Aorta (tissue), 5 donors: ENCODE measurements around the gene LRMDA. TPM values are rescaled to one million over a fixed set of nuclear protein-coding genes. Genes with fewer than 3 reads are reported as not detected.

Source experiments
- ATAC-seq: fragments of 200-7000 bp; cut with Tn5 transposase; one replicate; pipeline ENCODE4 v1.9.1; 2022; ENCODE audit warnings: moderate library complexity; ENCODE audit not compliant: low FRiP score
- DNase-seq, 2 donors: peaks; one replicate each; pipeline ENCODE4 v3.0.0-alpha.2; 2020
- H3K27ac ChIP-seq, 2 donors: one replicate each; pipeline ENCODE4 v1.5.1; 2013; ENCODE audit warnings: low read length in 2 of 2, mild to moderate bottlenecking in 2 of 2, moderate library complexity in 2 of 2, control low read depth in 1 of 2, inconsistent platforms in 1 of 2, low read depth in 1 of 2
- H3K27me3 ChIP-seq, 2 donors: one replicate each; pipeline ENCODE4 v1.6.1; 2013; ENCODE audit warnings: control low read depth in 1 of 2, low read length in 1 of 2, mild to moderate bottlenecking in 1 of 2, moderate library complexity in 1 of 2; ENCODE audit not compliant: insufficient read depth in 2 of 2, control insufficient read depth in 1 of 2
- H3K36me3 ChIP-seq, 2 donors: one replicate each; pipeline ENCODE4 v1.6.1; 2013; ENCODE audit warnings: control low read depth in 1 of 2, low read length in 1 of 2, mild to moderate bottlenecking in 1 of 2; ENCODE audit not compliant: insufficient read depth in 2 of 2, control insufficient read depth in 1 of 2
- H3K4me1 ChIP-seq, 2 donors: one replicate each; pipeline ENCODE4 v1.6.1; 2013; ENCODE audit warnings: low read length in 2 of 2, control low read depth in 1 of 2, mild to moderate bottlenecking in 1 of 2, moderate library complexity in 1 of 2; ENCODE audit not compliant: insufficient read depth in 2 of 2, control insufficient read depth in 1 of 2
- H3K4me3 ChIP-seq, 2 donors: one replicate each; pipeline ENCODE4 v1.5.1; 2013; ENCODE audit warnings: low read length in 2 of 2, control low read depth in 1 of 2, mild to moderate bottlenecking in 1 of 2
- H3K9me3 ChIP-seq: one replicate; pipeline ENCODE4 v1.6.1; 2013; ENCODE audit warnings: mild to moderate bottlenecking, low read length; ENCODE audit not compliant: control insufficient read depth
- WGBS, 2 donors: extraction: QIAGEN DNeasy Blood & Tissue Kit; methylation state at CpG; one replicate each; pipeline ENCODE4 v1.1.7; 2013; 5-methylcytosine and 5-hydroxymethylcytosine counted together
- intact Hi-C, 2 donors: fragments of 100-400 bp; cut with DNase I; formaldehyde crosslinking; loops; one replicate each; pipeline versions ENCODE4 v1.14.2 to v1.15.0; 2022
- polyA plus RNA-seq, 2 donors: library from polyadenylated mRNA; stranded (reverse); fragments of 200-250 nt; gene quantifications; one replicate each; pipeline ENCODE4 v1.2.3, GENCODE V29; 2013
- total RNA-seq, 2 donors: library from RNA; stranded (reverse); fragmentation: NEBNext Ultra II Directional; extraction: Animal tissue kit (Norgen Biotek cat#: 25700); gene quantifications; one replicate each; pipeline ENCODE4 v1.2.1, GENCODE V29; 2021
- donor health status: healthy with polysubstance abuse.
- donor health status: Bipolar disorder and iron deficiency.
- donor health status: DM: no; HTN: no; CAD: no.
- donor health status: DM: no; HTN: no; CAD: no.
- donor health status: DM: yes; HTN: yes; CAD: no.

LRMDA gene
- total and polyA plus RNA-seq, 4 donors = 7.4 to 25.7 (median 14.7) TPM

- Histone ChIP-seq H3K4me1 (no peaks in the 10 kb centered on the region), H3K36me3 (peaks cover 0 to 3% of the 10 kb centered on the region in 2 donors), H3K4me3 (no peak overlapping the region), H3K27me3 (no peaks in the 10 kb centered on the region), H3K27ac (no peak overlapping the region), H3K9me3 (no peaks in the 10 kb centered on the region)
- ATAC-seq = no peak
- intact Hi-C loops = no loop called here
- DNase-seq = no peak
Measured at GRCh38 chr10:75555323-75555722, 123.9 kb downstream of the LRMDA start.

- Histone ChIP-seq H3K4me3 (no peak overlapping the region), H3K27ac (no peak overlapping the region), H3K4me1 (no peaks in the 10 kb centered on the region), H3K27me3 (no peaks in the 10 kb centered on the region), H3K36me3 (peaks cover 0 to 3% of the 10 kb centered on the region in 2 donors), H3K9me3 (no peaks in the 10 kb centered on the region)
- intact Hi-C loops = no loop called here
- DNase-seq = no peak
- 49 to 73% methylated on average over 2 of the region's 2 CpGs for WGBS, 2 donors
- ATAC-seq = no peak
Measured at GRCh38 chr10:75556320-75556719, 124.9 kb downstream of the LRMDA start.

DNA sequence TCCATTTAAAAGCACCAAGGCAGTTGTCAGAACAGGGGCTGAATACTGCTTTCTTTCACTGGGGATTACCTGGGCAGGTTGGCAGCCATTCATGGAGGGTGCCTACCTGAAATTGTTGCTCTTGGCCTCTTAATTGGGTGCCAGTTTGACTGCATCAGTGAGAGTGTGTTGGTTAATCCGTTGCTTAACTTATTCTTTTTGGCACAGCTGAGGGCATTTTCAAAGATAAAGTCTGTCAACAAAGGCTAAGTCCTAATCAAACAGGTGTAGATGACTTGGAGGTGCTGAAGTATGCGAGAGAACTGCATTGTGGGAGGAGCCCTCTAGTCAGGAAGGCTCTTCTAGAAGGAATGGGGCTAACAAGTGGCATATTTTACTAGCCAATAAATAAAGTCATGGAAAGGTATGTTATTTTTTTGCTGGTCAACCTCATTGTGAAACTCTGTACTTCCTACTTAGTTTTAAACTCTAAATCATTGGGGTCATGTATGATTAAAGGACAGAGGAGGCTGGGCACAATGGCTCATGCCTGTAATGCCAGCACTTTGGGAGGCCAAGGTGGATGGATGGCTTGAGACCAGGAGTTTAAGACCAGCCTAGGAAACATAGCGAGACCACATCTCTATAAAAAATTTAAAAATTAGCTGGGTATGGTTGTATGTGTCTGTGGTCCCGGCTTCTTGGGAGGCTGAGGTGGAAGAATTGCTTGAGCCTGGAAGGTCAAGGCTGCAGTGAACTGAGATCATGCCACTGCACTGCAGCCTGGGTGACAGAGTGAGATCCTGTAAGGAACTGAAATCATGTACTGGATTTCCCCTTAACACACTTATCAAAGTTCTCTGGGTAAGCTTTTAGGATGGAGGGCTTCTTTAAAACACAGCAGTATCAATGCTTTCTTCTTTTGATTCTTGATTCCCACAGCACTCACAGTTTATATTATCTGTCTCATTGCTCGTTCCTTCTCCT lies 134.1 kb downstream of the LRMDA start:
- H3K4me3 ChIP-seq = no peak overlapping the region
- no peaks in the 10 kb centered on the region for H3K9me3 ChIP-seq
- H3K36me3 ChIP-seq = no peaks in the 10 kb centered on the region
- H3K27ac ChIP-seq = no peak overlapping the region
- ATAC-seq = no peak
- H3K4me1 ChIP-seq = no peaks in the 10 kb centered on the region
- H3K27me3 ChIP-seq = no peaks in the 10 kb centered on the region
- WGBS, 2 donors = 85 to 87% methylated on average over 5 of the region's 5 CpGs
- no peak for DNase-seq
- intact Hi-C loops = no loop called here

DNA sequence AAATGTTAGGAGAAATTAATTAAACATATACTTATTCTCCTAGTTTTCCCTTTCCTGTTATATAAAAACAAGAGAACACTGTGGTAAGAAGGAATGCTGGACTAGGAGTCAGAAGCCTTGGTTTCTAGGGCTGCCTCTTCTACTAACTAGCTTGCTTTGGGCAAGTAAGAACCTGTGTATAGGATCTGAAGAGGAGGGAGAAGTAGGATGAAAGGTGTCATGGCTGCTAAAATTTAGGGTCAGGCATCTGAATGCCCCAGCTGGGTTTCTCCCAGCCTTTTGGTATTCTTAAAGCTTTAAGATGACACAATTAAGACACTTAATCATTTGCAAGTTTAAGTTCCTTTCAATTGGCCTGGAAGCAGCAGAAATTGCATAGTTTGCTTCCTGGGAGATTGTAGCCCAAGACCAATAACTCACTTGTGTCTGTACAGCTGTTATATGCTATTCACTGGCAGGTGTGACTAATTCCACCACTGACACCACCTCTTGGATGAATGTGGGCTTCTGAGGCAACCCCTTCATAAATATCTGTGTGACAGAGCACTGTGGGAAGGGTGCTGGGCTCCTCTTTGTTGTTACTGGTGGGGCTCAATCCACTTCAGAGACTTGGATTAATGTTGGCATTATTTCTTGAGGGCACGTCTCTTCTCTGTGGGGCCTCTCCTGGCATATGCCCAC lies 137.2 kb downstream of the LRMDA start:
- DNase-seq (no peak), ATAC-seq (no peak)
- Histone ChIP-seq H3K27me3 (no peaks in the 10 kb centered on the region), H3K4me1 (no peaks in the 10 kb centered on the region), H3K4me3 (no peak overlapping the region), H3K9me3 (peaks cover 2% of the 10 kb centered on the region), H3K27ac (no peak overlapping the region), H3K36me3 (peaks cover 0 to 4% of the 10 kb centered on the region in 2 donors)
- WGBS, 2 donors = 63 to 71% methylated on average over 1 of the region's 1 CpG
- intact Hi-C loops = no loop called here

GRCh38 chr10:75569506-75569905 lies 138.1 kb downstream of the LRMDA start:
- H3K36me3 ChIP-seq = peaks cover 0 to 4% of the 10 kb centered on the region in 2 donors
- intact Hi-C loops = no loop called here
- no peaks in the 10 kb centered on the region for H3K4me1 ChIP-seq
- DNase-seq (no peak), ATAC-seq (no peak)
- no peaks in the 10 kb centered on the region for H3K27me3 ChIP-seq
- H3K4me3 ChIP-seq = no peak overlapping the region
- no peak overlapping the region for H3K27ac ChIP-seq
- WGBS, 2 donors = 6 to 7% methylated on average over 1 of the region's 1 CpG
- H3K9me3 ChIP-seq = peaks cover 3% of the 10 kb centered on the region

DNA sequence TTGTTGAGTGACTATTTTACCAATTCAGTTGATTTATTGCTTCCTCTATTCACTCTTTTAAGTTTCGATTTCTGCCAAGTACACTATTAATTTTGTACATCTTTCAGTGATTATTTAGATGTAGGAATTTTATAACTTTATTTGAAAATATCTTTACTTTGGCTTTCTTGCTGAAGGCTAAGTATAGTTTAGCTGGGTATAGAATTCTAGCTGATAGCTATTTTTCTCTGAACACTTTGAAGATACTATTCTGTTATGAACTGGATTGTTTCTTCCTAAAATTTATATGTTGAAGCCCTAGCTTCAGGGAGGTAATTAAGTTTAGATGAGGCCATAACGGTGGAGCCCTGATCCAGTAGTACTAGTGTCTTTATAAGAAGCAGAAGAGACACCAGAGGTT lies 141.1 kb downstream of the LRMDA start:
- H3K9me3 ChIP-seq = peaks cover 3% of the 10 kb centered on the region

GRCh38 chr10:75575940-75576339 lies 144.5 kb downstream of the LRMDA start:
- no peak for ATAC-seq
- no peaks in the 10 kb centered on the region for H3K27me3 ChIP-seq
- WGBS, 2 donors = 69 to 83% methylated on average over 4 of the region's 4 CpGs

More for the DNA sequence above, 141.1 kb downstream of the LRMDA start:
- ATAC-seq (no peak), DNase-seq (no peak)
- Histone ChIP-seq H3K36me3 (peaks cover 0 to 4% of the 10 kb centered on the region in 2 donors), H3K4me1 (no peaks in the 10 kb centered on the region), H3K4me3 (no peak overlapping the region), H3K27ac (no peak overlapping the region), H3K27me3 (no peaks in the 10 kb centered on the region)
- intact Hi-C loops = no loop called here
- WGBS, 2 donors = 95 to 99% methylated on average over 2 of the region's 2 CpGs

DNA sequence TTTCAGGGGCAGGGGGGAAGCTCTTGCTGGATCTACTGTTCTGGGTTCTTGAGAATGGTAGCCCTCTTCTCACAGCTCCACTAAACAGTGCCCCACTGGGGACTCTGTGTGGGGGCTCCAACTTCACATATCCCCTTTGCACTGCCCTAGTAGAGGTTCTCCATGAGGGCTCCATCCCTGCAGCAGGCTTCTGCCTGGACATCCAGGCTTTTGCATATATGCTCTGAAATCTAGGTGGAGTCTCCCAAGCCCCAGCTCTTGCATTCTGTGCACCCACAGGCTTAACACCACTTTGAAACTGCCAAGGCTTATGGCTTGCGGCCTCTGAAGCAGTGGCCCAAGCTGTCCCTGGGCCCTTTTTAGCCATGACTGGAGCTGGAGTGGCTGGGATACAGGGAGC lies 150.7 kb downstream of the LRMDA start:
- 98 to 100% methylated on average over 1 of the region's 1 CpG for WGBS, 2 donors
- no peaks in the 10 kb centered on the region for H3K4me1 ChIP-seq
- H3K27me3 ChIP-seq = no peaks in the 10 kb centered on the region
- intact Hi-C loops = no loop called here
- H3K36me3 ChIP-seq = no peaks in the 10 kb centered on the region
- DNase-seq = no peak
- H3K4me3 ChIP-seq = no peak overlapping the region
- no peak overlapping the region for H3K27ac ChIP-seq
- ATAC-seq = no peak
- peaks cover 5% of the 10 kb centered on the region for H3K9me3 ChIP-seq

More at GRCh38 chr10:75575940-75576339, 144.5 kb downstream of the LRMDA start:
- Histone ChIP-seq H3K9me3 (peaks cover 3% of the 10 kb centered on the region), H3K4me1 (no peaks in the 10 kb centered on the region), H3K36me3 (peaks cover 0 to 4% of the 10 kb centered on the region in 2 donors), H3K27ac (no peak overlapping the region), H3K4me3 (no peak overlapping the region)
- intact Hi-C loops = no loop called here
- DNase-seq = no peak
